ENCODE data around the gene BLOC1S4.

- no peak for TF ChIP-seq REST (IDR thresholded peaks at IDR 0.05; ENCODE audit: insufficient read depth in 1 of 2, low read depth in 2 of 2, low read length in 1 of 2)
- TF ChIP-seq POLR2AphosphoS5 (IDR thresholded peaks at IDR 0.05; ENCODE audit: low read depth, low read length): no peak
- TF ChIP-seq CTCF (IDR thresholded peaks at IDR 0.05): peak; percentile 13; the same call in 1 of the 2 replicates
Measured at GRCh38 chr4:6688879-6689505, 27.0 kb upstream of the BLOC1S4 start.

Measured in Panc1 (cell line).